ENCODE results near the gene SLC22A25. TPM values are rescaled to one million over a fixed set of nuclear protein-coding genes. Genes with fewer than 3 reads are reported as not detected.
"Not testable (repeated sequence)": the region's sequence is repeated elsewhere in the genome, so short reads cannot be mapped to it uniquely, and the experiment has no call there.

SLC22A25 gene
- polyA plus RNA-seq, 2 of the 4 experiments (the other 2 are of a cell fraction): not detected

- TF ChIP-seq REST (IDR thresholded peaks at IDR 0.05) (no peak), USF2 (IDR thresholded peaks at IDR 0.05) (no peak), HES2 (IDR thresholded peaks at IDR 0.05) (no peak), SREBF2 (IDR thresholded peaks at IDR 0.05) (no peak), RARB (CRISPR knock-in tag; IDR thresholded peaks at IDR 0.05) (no peak), EP300 (IDR thresholded peaks at IDR 0.05) (no peak), EHF (CRISPR knock-in tag; IDR thresholded peaks at IDR 0.05) (no peak), MYC (IDR thresholded peaks at IDR 0.05; ENCODE audit: borderline replicate concordance, low read length) (no peak), FOSB (CRISPR knock-in tag; IDR thresholded peaks at IDR 0.05) (no peak)
These were observed 7.0 kb upstream of the SLC22A25 start (continued) for GRCh38 chr11:63250162-63251050.

GRCh38 chr11:63248966-63249365 lies 5.6 kb upstream of the SLC22A25 start:
- no peak for TF ChIP-seq GATA3 (IDR thresholded peaks at IDR 0.05; ENCODE audit: borderline replicate concordance)
- Histone ChIP-seq H3K27ac (no peak overlapping the region), H3K4me3 (no peak overlapping the region), H3K4me2 (no peak overlapping the region), H3K4me1 (no peaks in the 10 kb centered on the region), H3K9me3 (no peaks in the 10 kb centered on the region)
- CTCF ChIA-PET: no interaction called here
- no peak for DNase-seq (ENCODE audit: low read depth in 1 of 2, low spot score in 1 of 2)
- POLR2A ChIA-PET: no interaction called here
- ATAC-seq: no peak
- WGBS (ENCODE audit: missing lambda C conversion rate): 72% methylated on average over 3 of the region's 3 CpGs
- no peak for FAIRE-seq

GRCh38 chr11:63247237-63248002 lies 4.0 kb upstream of the SLC22A25 start:
- H3K4me2 ChIP-seq; H3K4me1 ChIP-seq; H3K4me3 ChIP-seq; FAIRE-seq; H3K27ac ChIP-seq; DNase-seq (ENCODE audit: low read depth in 1 of 2, low spot score in 1 of 2); ATAC-seq; POLR2A ChIA-PET; H3K9me3 ChIP-seq: not testable (repeated sequence)
- CTCF ChIA-PET: interaction anchor here (0.6 to 1.1 kb wide), 2 partner anchors 34 to 393 kb away, joined by 3 read pairs; no protein-coding TSS in a partner anchor
- WGBS (ENCODE audit: missing lambda C conversion rate): 25% methylated on average over 7 of the region's 7 CpGs

GRCh38 chr11:63246045-63246444 lies 2.6 kb upstream of the SLC22A25 start:
- ATAC-seq (no peak), DNase-seq (ENCODE audit: low read depth in 1 of 2, low spot score in 1 of 2) (no peak), FAIRE-seq (no peak)
- no peaks in the 10 kb centered on the region for H3K4me1 ChIP-seq
- POLR2A ChIA-PET: no interaction called here
- no peaks in the 10 kb centered on the region for H3K9me3 ChIP-seq
- no peak overlapping the region for H3K27ac ChIP-seq
- 0% methylated on average over 1 of the region's 1 CpG for WGBS (ENCODE audit: missing lambda C conversion rate)
- TF ChIP-seq ESRRA (IDR thresholded peaks at IDR 0.05; ENCODE audit: borderline replicate concordance, low read length) (no peak), KDM5A (IDR thresholded peaks at IDR 0.05) (no peak), EP300 (IDR thresholded peaks at IDR 0.05) (no peak), ZNF302 (CRISPR knock-in tag; IDR thresholded peaks at IDR 0.05) (no peak), CEBPB (IDR thresholded peaks at IDR 0.05) (no peak), MAFK (IDR thresholded peaks at IDR 0.05; ENCODE audit: partially characterized antibody) (no peak), USF2 (IDR thresholded peaks at IDR 0.05) (no peak), POLR2A (IDR thresholded peaks at IDR 0.05; ENCODE audit: low read length) (no peak), HMGXB4 (CRISPR knock-in tag; IDR thresholded peaks at IDR 0.05; ENCODE audit: borderline replicate concordance) (no peak), HOXB5 (CRISPR knock-in tag; IDR thresholded peaks at IDR 0.05) (no peak)
- CTCF ChIA-PET: no interaction called here
- H3K4me3 ChIP-seq: no peak overlapping the region
- H3K4me2 ChIP-seq: no peak overlapping the region

All from A549 (cell line).